DMS53 treated with DMSO at 0.1 percent for 48 hours (cell line): Measurements from ENCODE around the gene KLF7.

Source experiments
- DNase-seq: peaks from one replicate; lab custom pipeline; 2025; ENCODE audit not compliant: unreplicated experiment; lab: John Stamatoyannopoulos, UW

The KLF7 gene

DNA sequence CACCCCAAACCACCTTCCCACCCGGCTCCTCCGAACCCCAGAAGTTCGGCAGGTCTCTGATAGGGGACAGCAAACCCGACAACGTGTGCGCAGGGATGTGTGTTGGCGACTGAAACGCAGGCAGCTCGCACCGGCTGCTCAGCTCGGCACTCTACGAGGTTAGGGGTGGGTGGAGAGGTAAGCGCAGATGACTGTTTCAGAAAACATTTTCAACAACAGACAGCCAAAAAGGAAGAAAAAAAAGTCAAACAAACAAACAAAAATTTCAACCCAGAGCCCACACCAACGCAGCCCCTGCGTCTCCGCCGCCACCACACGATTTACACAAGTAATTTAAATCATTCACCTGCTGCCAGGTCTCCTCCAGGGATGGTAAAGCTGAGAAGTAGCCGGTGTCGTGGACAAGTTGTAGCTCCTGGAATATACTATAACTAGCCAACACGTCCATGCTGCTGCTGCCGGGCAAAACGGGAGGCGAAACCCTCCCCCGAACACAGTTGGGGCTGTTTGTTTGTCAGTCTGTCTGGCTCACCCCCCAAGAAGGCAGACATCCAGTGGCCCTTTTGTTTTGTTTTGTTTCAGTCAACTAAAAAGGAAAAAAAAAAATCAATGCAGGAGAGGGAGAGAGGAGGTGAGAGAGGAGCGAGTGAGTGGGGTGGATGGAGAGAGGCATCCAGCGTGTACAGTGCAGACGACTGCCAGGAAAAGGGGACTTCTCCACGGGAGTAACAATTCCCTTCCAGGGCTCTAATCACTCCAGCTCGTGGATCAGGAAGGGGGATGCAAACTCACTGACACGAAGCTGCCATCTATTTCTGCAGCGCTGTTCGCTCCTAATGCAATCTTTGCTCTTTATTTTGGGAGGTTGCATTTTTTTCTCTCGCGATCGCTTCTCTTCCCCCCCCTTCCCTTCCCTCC, at the start of gene KLF7:
TSS of gene KLF7 (minus strand) at position 828 of the 918 bp plus-strand sequence. CDS start at position 448, 380 bp downstream.
- peak; percentile 35 for DNase-seq

DNA sequence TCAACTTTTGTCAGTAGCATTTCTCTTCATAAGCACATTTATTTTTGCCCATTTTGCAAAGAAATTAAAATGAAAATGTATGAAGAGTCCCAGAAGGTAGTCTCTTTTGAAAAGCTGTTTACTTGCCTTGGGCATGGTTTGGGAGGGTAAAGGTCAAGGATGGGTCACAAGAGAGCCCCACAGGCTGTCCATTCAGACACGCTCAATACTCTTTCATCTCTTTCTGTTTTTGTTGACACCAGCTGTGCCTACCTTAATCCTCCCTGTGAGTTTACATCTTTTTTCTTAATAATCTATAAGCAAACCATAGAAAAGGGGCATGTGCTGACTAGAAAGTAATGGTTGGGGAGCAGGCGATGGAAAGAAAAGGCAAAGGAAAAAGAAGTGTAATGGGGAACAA, 49.6 kb upstream of the KLF7 start:
- no peak for DNase-seq

DNA sequence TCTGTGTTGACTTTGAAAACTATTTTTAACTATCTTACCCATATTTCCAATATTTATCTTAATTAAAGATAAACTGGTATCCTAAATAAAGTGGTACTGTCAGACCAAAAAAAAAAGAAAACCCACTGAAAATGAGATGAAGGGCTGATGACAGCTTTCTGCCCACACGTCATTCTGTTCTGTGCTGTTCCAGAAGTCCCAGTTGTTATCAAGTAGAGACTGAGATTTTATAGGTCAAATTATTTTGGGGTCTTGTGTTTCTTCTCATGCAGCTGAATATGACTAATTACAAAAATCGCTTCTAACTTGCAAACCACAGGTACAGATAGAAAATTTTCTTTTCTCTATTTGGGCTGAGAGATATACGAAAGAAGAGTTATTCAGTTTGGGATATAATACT, 48.7 kb upstream of the KLF7 start:
- no peak for DNase-seq

DNA sequence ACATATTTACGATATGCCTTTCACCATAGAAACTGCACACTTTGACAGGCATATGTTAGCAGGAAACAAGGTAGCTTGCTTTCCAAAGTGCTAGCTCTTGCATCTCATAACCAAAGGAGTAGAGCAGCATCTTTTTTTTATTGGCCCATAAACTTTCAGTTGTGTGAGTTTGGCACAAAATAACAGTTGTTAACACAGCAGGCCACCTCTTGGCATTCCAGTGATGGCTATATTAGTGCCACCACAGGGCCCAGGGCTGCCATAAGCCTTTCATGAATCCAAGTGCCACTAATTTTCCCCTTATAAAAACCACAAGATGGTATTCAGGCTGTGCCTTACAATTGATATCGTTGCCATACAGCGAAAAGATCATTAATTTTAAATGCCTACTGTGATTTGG, 40.3 kb upstream of the KLF7 start:
- no peak for DNase-seq

DNA sequence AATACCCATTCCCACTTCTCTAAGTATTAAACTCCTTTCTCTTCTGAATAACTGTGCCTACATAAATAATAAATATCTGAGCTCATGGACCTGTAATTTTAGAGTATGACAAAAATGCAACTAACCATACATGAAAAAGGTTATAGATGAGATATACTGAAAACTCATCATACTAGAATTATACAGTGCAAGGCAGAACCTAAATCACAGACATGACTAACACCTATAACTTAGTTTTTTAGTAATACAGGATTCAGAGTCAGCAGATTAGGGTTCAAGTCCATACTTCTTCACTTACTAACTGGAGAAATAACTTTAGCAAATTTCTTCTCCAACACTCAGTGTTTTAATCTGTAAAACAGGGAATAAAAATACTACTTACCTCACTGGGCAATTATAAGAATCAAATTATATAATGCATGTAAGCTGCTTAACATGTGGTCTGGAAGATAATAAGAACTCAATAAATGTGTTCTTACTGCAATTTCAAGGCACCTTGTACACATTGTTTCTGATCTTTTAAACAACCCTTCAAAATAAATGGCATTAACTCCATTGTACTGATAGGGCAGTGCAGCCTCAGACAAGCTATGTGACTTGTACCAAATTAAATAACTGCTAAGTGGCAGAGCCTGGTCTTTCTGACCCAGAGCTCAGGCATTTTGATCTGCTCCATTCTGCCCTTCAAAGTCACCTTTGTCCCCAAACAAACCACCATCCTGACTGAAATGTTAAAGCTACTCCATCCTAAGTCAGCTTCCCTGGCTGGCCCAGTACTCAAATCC, 39.6 kb upstream of the KLF7 start:
- no peak for DNase-seq

DNA sequence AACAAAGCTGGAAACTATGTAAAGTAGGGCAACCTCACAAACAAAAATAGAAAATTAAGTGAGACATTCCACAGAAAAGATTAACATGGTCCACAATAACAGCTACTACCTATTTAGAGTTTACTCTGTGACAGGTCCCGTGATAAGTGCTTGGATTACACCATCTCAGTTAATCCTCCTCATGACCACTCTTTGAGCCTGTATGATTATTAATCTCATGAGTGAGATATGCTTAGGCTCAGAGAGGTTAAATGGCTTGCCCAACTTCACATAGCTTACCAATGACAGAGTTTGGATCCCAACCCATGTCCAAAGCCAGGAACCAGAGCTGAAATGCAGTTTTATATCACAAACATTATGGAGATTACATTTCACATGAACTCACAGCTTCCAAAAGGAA, 37.3 kb upstream of the KLF7 start:
- no peak for DNase-seq

DNA sequence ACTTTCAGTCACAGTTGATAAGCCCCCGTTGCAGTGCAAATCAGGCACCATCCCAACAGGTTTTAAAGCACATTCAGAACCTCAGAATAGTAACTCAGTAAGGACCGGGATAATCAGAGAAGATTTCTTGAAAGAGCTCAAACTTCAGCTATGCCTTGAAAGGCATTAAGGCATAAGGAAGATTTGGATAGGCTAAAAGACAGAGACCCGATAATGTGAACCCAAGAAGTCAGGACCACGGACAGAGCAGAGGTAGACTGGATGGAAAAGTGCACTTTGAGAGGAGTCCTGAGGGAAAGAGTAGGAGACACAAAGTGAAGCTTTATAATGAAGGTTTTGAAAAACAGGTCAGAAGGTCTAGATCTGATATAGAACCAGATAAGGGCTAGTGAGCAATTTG, 36.9 kb upstream of the KLF7 start:
- DNase-seq = no peak

DNA sequence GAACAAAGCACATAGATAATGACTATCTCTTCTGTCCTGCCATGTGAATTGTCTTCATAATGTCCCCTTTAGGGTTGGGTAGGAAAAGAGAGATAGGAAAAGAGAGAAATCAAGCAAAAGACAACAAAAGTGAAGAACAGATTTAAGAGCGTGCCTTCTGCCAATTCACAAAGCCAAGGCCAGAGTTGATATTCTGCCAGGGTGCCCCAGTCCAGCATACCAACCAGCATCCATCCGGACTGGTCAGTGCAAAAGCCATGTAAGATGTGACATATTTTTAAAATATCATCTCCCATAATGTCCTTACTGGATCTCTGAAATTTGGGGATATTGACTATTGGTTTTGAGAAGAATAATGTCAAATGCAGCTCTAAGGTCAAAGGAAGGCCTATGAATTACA, 35.7 kb upstream of the KLF7 start:
- DNase-seq = no peak

DNA sequence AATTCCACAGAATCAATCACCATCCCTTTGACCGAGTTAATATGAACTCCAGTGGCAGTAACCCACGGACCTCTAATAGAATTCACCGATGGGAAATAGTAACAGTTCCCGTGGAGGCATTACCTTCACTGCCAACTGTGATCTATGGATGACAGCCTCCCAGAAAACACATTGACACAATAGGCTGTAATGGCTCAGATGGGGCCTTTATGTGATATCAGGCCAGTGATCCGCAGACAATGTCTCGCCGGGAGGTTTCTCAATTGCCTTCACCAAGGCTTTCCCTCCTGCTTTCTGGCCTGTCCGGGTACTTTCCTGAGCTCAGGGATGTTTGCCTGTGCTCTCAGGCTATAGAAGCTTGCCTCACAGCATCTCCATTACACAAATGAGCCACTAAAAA, 34.4 kb upstream of the KLF7 start:
- DNase-seq = no peak

DNA sequence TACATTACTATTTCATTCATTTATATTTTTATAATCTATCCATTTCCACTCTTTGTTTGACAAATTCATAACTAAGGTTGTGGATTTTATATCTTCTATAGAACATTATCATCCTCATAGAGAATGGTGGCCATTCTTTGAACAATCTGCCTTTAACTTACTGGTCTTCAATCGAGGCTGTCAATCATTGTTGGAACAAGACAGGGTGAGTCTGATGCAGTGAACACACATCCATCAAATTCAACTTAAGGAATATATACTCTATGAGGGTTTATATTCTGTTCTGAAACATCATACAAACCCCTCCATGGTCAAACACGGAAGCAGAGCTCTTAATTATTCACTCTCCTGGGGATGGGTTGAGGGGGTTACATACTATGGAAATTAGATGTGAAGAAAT, 28.3 kb upstream of the KLF7 start:
- no peak for DNase-seq

DNA sequence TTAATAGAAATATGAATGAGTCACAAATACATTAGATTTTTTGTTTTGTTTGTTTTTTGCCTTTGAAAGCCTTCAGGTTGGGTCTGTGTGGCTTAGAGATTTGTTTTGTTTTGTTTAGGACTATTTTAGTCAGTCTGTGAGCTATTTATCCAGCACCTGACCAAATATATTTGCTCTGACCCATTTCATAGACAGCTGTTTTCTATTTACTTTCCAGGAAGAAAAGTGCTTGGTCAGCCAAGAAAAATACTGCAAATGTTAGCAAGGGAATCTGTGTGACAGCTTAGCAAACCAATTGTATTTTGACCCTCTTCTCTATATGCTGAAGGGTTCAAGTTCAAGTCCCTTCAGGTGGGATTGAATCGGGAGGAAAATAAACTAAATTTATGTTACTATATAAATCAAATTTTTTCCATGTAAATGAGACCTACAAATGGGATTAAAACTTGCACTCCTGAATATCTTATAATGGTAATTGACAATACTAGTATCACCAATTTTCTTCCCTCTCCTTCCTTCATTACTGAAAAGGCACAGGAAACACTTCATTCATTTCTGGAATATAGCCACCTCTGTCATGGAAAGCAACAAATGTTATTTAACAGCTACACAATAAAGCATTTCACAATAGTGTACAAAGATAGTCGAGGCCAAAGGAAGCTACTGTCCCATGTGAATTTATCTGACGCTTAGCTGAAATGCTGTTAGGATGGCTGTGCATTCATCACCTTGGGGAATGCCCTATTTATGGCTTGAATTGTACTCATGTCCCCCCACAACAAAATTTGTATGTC, 23.1 kb upstream of the KLF7 start:
- DNase-seq = peak; percentile 93

DNA sequence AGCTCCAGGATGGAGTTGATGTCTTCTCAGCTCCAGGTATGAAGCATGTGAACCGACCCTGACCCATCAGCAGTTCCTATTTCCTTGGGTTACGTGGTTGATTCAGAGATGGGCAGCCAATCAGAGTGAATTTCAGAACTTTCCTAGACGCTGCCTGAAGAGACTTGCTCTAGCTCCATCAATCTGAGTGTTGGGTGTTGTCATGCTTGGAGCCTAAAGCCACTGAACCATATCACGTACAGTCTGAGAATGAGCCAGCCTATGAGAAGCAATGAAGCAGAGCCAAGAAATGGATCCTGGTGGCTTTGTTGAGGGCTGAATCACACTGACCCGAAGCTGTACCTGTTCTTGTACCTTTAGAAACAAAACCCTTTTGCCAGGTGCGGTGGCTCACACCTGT, 19.6 kb upstream of the KLF7 start:
- no peak for DNase-seq

DNA sequence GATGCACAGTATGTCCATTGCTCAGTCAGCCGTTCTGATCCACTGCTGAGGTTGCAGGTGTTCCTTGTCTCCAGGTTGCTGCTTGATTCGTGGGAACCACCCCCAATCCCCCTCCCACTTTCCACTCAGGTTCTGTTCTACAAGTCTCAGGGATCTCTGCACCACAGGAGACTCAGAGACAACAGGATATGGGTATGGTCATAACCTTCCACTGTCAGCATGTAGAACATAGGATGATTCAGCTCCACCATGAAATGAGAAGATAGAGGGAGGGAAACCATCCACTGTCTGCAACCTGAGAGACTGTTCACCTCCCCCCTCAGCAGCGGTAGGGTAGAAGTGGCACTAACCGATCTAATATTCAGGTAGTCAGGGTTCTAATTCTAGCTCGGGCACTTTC, 19.0 kb upstream of the KLF7 start:
- DNase-seq = no peak

DNA sequence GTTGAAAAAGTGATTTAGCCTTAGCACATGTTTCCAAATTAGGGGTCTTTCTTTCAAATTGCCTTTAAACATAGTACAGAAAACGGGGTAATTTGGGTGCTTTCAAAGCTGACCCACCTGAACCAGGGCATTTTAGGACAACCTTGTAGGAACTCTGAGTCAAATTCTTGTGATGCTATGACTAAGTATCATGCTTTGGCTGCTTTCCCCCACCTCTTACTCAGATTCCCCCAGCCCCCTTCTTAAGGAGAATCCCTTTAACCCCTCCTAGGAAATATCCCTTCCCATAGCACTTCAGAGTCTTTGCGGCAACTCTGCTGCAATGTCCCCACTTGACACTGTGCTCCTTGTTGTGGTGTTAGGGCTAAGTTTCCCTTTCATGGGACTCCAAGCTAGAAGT, 18.6 kb upstream of the KLF7 start:
- no peak for DNase-seq

DNA sequence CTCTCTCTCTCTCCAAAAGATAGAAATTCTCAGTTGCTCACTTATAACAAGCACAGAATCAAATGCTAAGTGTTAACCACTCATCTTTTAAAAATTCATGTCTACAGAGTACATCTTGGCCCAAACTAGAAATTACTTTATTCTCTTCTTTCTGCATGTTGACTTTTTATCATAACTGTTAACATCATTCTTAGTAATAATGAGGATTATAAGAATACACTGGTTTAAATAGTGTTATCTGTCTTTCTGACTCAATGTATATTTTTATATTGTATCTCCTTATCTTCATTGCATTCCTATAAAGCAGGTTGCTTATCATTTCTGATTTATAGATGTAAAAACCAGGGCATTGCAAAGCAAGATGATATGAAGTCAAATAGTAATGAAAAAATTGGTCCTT, 17.8 kb upstream of the KLF7 start:
- DNase-seq = no peak

DNA sequence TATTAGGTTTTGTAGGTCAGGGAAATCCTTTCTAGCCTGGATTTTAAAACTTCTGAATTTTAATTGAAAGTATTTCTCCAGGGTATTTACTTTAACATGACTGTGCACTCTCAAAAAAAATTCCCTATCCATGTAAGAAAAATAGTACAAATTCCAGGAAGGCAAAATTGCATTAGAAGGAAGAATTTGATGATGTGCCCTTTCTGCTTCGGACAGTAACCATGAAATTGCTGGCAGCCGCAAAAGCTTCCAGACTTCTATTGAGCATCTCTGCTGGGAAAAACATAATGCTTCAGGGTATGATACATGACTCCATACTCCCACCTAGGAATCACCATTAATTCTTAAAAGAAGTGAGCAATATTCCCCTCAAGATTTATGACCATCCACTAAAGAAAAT, 17.2 kb upstream of the KLF7 start:
- no peak for DNase-seq

DNA sequence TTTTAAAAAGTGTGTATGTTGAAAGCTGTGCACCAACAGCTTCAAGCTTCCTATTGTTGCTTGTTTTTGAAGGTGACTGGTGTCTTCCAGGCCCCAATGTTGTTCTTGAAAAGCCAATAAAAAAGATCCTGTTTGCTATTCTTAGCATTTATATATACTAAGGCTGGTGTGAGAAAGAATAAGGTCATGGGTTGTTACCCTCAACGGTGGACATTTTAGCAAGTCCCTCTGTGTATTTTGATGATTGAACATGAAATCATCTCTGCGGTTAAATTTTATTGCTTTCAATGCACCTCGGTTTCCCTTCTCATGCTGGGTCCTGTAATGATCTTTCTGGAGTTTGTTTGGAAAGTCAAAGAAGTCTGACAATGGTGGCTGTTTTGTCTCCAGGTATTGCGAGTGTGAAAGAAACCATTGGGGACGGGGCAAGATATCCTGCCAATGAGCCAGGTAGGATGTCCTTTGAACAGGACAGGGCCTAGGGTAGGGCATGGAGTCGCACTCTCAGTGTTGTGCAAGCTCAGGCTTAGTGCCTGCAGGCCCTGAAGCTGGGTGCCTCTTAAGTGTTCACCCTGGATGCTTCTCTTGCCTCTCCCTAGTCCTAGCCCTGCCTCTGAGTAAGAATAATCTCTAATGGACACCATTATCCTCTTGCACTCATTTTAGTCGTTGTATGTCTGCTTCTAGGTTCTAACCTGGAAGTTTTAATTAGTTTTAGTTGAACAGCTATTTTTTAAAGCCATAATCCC, 16.0 kb upstream of the KLF7 start:
- no peak for DNase-seq

DNA sequence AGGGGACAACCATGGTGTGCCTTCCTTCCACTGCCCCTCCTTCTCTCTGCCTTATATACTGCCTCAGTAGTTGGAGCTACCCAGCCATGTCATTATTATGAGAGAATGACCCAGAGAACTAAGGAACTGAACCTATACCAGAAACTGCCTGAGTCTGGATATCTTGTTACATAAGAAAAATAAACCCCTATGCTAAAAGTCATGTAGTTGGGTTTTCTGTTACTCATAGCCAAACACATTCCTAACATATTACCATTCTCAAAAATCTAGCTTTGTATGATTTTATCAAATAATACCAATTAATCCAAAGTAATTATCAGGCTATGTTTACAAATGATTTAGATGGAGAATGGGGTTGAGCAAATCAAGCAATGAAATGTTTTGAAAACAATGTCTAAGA, 15.0 kb upstream of the KLF7 start:
- DNase-seq = no peak

DNA sequence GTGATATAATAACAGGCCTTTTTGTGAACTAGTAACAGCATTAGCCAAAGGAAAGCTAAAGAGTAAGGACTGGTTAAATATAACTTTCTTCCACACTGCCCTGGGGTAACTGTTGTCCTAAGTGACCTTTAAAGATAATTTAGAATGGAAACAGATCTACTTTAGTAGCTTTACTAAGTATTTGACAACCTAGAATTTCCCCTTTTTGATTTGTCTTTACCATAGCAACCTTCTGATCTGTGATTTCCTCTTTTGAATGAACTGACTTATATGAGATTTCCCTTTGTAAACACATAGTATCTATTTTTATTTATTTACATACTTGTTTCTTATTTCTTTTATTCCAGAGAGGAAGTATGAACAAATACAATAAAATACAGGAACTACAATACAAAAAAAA, 10.5 kb upstream of the KLF7 start:
- no peak for DNase-seq

DNA sequence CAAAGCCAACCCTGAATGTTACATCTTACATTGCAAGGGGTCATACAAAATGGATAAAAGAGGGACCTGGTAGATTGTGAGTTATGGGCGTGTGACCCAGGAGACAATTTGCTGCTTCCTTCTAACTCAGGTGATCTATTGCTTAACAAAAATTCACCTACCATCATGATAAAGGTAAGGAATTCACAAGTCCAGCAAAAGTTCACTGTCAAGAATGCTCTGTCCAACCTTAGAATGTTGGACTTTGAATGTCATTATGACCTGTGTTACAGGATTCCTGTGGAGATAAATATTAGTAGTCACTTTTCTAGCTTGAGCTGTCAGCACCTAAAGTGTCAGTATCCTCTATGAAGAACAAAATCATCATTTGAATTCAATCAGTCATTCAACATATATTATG, 7.9 kb upstream of the KLF7 start:
- DNase-seq = no peak
